GM18873 (cell line): ENCODE measurements around the gene GNG12.

Experiments
- ATAC-seq: cut with Tn5 transposase; IDR thresholded peaks from one replicate; pipeline ENCODE4 v1.9.1; 2021; ENCODE audit warnings: mild to moderate bottlenecking, moderate library complexity, moderate number of reproducible peaks; ENCODE audit not compliant: unreplicated experiment, low FRiP score

The GNG12 gene

GRCh38 chr1:67759692-67760029 is 73.6 kb downstream of the GNG12 start:
- ATAC-seq = peak; percentile 4

DNA sequence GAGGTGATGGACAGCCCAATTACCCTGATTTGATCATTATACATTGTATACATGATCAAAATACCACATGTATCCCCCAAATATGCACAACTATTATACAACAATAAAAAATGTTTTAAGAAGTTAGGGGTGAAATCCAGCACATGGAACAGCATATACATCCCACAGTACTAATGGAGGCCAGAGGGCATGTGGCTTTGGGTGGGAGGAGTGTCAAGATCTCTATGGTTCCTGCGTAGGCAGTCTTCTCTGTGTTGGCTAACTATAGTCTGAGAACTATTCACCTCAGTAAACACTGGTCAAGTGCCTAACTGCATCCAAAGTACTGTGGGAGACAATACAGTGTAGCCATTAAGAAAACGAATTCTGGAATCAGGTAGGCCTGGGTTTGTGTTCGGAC is 74.2 kb downstream of the GNG12 start:
- no peak for ATAC-seq

DNA sequence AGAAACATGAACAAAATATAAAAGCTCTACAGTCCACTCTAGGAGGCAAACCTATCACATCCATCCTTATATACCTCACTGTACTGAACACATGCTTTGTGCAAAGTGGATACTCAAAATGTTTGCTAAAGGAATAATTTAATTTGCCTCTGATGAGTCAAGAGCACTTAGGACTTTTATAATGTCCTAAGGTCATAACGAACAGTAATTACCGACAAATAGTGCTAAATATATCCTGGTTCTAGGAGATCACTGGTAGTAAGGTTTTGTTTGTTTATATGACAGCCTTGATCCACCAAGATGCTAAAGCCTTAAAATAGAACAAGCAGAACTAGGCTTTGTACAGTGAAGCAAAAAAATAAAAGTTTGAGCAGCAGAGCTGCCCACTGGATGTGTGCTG is 77.6 kb downstream of the GNG12 start:
- ATAC-seq = no peak

DNA sequence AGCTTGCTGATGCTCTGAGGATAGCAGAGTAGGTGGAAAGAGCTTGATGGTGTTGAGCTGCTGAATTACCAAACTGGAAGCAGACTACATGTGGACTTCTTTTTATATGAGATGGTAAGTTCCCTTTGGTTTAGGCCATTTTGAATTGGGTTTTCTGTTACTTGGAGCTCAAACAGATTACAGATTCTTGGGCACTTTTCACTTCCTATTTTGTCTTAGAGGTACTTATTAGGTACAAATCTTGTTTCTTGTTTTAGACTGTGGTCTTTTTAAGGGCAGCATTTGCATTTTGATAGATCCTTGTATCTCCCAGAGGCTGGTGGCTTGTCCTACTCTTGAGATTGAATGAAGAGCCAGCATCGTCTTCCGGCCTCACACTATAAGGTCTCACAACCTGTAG is 78.1 kb downstream of the GNG12 start:
- ATAC-seq = no peak

DNA sequence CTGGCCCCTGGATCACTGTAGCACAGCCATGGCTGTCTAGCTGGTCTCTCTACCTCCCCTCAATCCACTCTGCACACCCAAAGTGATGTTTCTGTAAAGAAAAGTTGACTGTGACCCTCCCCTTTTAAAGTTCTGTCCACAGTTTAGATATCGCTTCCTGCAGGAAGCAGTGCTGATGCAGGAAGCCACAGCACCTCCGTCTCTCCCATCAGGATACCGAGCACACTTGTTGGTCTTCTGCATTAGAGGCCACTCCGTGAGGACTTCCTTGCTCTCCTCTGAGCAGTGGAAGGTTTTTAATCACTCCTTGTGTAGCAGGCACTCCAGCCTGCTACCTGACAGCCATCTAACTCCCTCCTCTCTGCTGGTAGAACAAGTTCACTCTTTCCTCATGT is 78.7 kb downstream of the GNG12 start:
- no peak for ATAC-seq

- no peak for ATAC-seq
Observed at GRCh38 chr1:67753776-67754525, 79.3 kb downstream of the GNG12 start.

- no peak for ATAC-seq
Observed at GRCh38 chr1:67752306-67752705, 81.0 kb downstream of the GNG12 start.

DNA sequence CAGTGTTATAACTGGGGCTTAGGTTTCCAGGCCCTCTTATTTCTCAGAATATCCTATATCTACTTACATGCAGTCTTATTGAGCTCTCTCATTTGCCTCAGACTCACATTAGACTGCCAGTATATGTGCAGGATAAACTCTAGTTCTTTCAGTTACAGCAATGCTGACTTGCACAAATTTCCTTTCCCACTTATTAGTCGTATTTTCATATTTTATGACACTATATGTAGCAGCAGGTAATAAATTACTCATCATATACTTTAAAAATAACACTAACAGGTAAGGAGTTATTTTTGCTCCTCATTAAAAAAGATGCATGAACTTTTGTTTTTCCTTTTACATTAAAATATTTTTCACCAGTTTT is 82.6 kb downstream of the GNG12 start:
- no peak for ATAC-seq

GRCh38 chr1:67749844-67750690 is 83.2 kb downstream of the GNG12 start:
- ATAC-seq = no peak

DNA sequence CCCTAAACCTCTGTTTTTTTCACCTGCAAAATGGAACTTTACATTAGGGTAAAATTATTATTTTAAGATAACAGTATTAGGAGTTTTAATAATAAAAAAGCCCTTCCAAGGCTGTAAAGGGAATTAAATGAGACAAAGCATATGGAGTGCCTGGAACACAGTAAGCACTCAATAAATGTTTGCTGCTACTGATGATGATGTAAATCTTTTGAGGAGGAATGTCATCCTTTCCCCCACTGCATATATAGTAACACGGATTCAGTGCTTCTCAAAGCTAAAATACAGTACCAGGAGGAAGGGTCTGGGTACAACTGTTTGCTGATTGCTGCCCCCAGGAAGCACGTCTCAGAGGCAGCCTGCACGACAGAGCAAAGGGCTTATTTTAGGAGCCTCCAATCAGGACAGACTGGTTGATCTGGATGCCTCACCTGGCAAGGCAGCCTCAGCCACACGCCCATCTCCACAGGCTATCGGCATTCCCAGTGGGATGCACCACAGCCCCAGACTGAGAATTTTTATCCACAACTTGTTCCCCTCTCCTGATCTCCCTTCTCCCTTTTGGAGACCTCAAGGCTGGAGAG is 83.9 kb downstream of the GNG12 start:
- ATAC-seq = no peak

DNA sequence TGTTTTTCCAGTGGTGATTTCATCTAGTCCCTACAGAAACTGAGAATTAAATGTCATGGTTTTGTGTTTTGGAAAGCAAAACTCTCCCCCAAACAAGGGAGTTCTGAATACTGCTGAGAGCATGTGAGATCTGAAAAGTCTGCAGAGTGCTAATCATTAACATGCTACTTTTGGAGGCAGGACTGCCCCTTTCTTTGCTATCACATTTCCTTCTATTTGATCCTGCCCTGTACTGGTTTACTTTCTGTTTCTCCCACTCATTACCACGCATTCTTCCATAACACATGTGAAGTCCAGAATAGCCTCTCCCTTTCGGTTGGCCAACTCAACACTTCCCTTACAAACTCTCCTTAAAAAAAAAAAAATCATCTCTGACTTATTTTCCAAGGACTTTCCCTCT is 84.6 kb downstream of the GNG12 start:
- peak; percentile 92 for ATAC-seq

DNA sequence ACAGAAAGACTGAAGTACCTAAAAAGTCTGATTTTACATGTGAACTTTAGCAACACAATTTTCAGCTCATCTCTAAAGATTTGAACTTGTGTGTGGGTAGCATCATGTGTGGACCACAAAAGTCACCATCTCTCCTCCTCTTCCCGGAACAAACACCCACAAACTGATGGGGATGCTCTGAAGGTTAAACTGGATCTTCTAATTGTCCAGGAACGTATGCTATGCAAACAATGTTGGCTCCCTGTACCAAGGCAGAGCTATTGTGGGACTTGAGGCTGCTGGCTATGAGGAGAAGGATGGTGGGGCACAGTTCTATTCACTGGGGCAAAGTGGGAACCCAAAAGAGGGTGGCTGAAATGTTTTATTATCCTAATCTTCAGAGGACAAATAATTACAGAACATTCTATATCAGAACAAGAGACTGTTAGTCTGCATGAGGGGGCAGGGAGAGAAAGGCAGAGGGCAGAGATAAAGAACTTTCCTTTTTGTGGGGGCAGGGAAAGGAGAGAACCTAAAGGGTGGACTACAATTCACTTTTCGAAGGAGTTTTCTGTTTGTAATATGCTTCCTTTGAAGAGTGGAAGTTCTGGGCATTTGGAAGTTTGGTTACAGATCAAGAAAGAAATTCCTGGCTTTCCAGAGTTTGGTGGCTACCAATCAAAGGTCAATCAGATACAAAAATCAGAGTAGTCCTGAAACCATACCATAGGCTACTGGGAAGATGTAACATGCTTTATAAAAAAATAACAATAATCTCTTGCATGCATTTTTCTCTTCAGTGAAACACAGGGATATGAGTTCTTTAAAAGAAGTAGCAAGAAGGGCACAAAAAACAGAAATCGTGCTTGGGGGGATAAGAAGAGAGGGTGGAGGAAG is 85.4 kb downstream of the GNG12 start:
- ATAC-seq = no peak

DNA sequence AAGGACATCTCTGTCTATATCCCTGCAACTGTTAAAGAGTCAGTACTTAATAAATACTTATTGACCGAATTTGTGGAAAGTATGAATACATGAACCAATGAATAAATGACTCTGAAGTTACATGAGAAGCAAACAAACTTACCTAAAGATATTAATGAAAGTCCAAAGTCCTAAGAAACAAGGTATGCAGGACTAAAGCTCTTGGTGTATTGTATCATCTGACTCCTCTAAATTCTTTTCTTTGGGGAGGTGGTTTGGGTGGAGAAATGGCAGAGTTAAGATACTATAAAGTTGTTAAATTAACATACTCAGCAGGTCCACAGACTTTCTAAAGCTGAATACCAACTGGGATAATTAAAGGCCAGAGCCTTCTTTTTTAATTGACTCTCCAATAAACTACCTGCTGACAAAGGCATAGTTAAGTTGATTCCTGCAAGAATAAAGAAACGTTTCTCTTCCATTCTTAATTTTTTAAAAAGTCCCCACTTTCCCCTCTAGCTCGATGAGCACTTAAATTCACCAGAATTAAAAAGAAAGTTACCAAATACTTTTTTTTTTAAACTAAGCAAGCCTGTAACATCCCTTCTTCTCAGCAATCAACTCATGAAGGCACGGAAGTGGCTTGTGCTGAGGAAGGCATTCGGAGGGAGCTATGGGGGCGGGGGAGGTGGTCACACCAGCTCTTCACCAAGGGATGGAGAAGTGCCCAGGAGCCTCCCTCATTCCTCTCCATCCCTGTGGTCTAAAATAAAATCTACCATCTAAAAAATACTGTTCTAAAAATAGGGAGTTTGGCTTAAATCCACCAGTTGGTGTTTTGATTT is 87.2 kb downstream of the GNG12 start:
- ATAC-seq = no peak

DNA sequence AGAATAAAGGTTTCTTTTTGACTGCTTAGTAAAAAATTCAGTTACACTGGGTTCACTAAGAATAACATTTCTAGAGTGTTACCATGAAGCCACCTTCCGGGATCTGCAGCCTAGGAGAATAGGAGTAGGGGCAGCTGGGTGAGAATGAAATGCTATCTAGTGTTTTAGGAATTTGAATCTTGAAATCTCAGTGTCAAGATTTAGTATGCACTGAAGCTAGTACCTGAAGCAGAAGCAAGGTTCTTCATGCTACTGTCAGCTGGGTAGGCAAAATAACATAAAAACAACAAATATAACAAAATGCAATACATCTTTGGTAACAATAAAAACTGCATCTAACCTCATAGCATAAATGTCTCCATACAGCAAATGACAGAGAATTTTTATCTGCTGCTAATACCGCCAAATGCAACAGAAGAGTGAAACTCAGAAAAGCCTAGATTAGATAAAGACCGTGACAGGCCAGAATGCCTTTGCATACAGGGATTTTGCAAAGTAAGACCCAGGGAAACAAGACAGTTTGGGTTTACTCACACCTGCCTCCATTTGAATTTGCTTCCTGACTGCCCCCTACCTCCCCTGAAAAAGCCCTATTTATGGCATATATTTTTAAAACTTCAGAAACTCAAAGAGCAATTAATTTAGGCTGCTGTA is 90.1 kb downstream of the GNG12 start:
- ATAC-seq = no peak

DNA sequence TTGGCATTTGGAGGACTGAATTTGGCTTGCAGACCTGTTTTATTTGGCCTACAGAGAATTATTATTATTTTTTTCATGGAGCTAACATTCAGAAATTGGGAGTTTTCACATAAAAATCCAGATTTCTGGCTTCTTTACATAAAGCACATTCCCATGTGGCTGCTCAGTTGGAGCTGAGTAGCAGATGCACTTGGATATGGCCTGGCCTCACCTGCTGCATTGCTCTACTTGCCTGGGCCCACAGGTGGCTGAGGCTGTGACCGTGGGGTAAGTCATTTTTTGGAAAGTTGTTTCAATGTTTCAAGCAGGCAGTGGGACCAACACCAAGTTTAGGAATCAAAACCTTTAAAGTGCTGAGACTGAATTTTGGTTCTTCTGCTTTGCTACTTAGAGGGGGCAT is 91.5 kb downstream of the GNG12 start:
- no peak for ATAC-seq

GRCh38 chr1:67741121-67741520 is 92.1 kb downstream of the GNG12 start:
- ATAC-seq = no peak

GRCh38 chr1:67740543-67740942 is 92.7 kb downstream of the GNG12 start:
- ATAC-seq = no peak

DNA sequence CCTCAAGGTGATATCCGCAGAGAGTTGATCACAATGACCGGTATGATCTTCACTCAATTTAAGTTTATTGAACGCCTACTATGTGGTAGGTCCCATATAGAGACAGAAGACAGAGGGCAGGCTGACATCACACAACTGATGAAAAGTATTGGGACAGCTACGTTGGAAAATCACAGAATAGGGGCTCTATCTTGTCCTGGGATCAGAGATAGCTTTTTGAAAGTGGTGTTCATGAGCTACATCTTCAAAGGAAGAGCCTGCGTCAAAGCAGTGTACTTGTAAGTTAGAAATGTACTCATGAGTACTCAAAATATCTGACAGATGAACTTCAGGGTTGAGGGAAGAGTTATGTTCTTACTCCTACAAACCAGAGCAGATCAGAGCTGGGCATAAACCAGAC is 93.9 kb downstream of the GNG12 start:
- no peak for ATAC-seq

DNA sequence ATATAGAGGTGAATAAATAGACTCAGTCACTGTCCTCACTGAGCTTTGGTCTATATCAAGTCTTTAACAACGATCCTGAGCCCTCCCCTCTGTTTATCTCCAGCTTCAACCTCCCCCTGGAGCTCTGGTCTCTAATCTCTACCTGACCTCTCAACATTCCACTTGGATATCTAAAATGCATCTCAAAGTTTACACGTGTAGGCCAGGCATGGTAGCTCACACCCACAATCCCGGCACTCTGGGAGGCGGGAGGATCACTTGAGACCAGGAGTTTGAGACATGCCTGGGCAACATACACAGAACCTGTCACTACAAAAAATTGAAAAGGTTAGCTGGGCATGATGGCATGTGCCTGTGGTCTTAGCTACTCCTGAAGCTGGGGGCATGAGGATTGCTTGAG is 94.9 kb downstream of the GNG12 start:
- no peak for ATAC-seq
